Kidney (tissue), 14 donors: Measurements from ENCODE around the gene SYNDIG1. TPM values are rescaled to one million over a fixed set of nuclear protein-coding genes. Genes with fewer than 3 reads are reported as not detected.

Experiments used
- DNase-seq, 5 donors: peaks; one replicate each; pipeline ENCODE4 v3.0.0-alpha.2; 2013 to 2020
- FAIRE-seq: peaks from 2 replicates; lab custom pipeline; 2012; peaks lifted over from hg19 to GRCh38; lab: Jason Lieb, UNC
- H3K27ac ChIP-seq, 2 donors: one replicate each; pipeline ENCODE4 v1.7.0; 2013; ENCODE audit warnings: low read depth in 2 of 2, low read length in 2 of 2, inconsistent platforms in 1 of 2
- H3K27me3 ChIP-seq: one replicate; pipeline ENCODE4 v1.7.1; 2013; ENCODE audit warnings: low read length, inconsistent platforms; ENCODE audit not compliant: control insufficient read depth, insufficient read depth
- H3K36me3 ChIP-seq, 3 donors: one replicate each; pipeline versions ENCODE4 v1.7.0 to v1.7.1; 2013; ENCODE audit warnings: low read length in 3 of 3, control low read depth in 1 of 3, inconsistent platforms in 1 of 3; ENCODE audit not compliant: insufficient read depth in 3 of 3, control insufficient read depth in 2 of 3
- H3K4me1 ChIP-seq, 3 donors: one replicate each; pipeline versions ENCODE4 v1.7.0 to v1.7.1; 2013; ENCODE audit warnings: low read length in 3 of 3, inconsistent platforms in 1 of 3, low read depth in 1 of 3; ENCODE audit not compliant: control insufficient read depth in 2 of 3, insufficient read depth in 2 of 3
- H3K4me3 ChIP-seq, 3 donors: one replicate each; pipeline versions ENCODE4 v1.7.0 to v1.8.1; 2013; ENCODE audit warnings: low read length in 3 of 3, control low read depth in 1 of 3, inconsistent platforms in 1 of 3
- H3K9ac ChIP-seq, 3 donors: one replicate each; pipeline versions ENCODE4 v1.7.0 to v1.7.1; 2013; ENCODE audit warnings: low read length in 3 of 3, control low read depth in 1 of 3, inconsistent platforms in 1 of 3
- H3K9me3 ChIP-seq, 3 donors: one replicate each; pipeline versions ENCODE4 v1.7.0 to v1.7.1; 2013; ENCODE audit warnings: low read length in 3 of 3, control low read depth in 1 of 3, inconsistent platforms in 1 of 3; ENCODE audit not compliant: control insufficient read depth in 2 of 3, insufficient read depth in 1 of 3
- intact Hi-C: fragments of 100-400 bp; cut with DNase I; formaldehyde crosslinking; loops from one replicate; pipeline ENCODE4 v1.11.1; 2022
- polyA plus RNA-seq: library from polyadenylated mRNA; stranded (reverse); fragments of 350-450 nt; fragmentation: Illumina TruSeq; extraction: RNeasy Lipid Tissue Mini Kit (QIAGEN cat#74804); gene quantifications from one replicate; pipeline ENCODE4 v1.2.3, GENCODE V29; 2014; ENCODE audit warnings: low read depth, low replicate concordance; ENCODE audit not compliant: insufficient read depth
- total RNA-seq: library from RNA; stranded (reverse); fragmentation: NEBNext Ultra II Directional; extraction: Animal tissue kit (Norgen Biotek cat#: 25700); gene quantifications from one replicate; pipeline ENCODE4 v1.2.1, GENCODE V29; 2021
- TF ChIP-seq, protein P1 (sequence below): IDR thresholded peaks from 3 replicates; pipeline ENCODE4 v1.5.1; 2012; ENCODE audit warnings: mild to moderate bottlenecking, moderate library complexity, borderline replicate concordance; ENCODE audit not compliant: insufficient read depth; ENCODE audit errors: extremely low read depth
- donor health status: control.
- donor health status: control.
- donor health status: control.
- donor health status: control.
- donor health status: control.
- donor health status: DM: yes; HTN: yes; CAD: no.
- donor health status: Normal renal cell carcinoma (clear cell type).

SYNDIG1 gene
- total and polyA plus RNA-seq, 2 donors from 2014 or later: 5.4 to 8.2 TPM

DNA sequence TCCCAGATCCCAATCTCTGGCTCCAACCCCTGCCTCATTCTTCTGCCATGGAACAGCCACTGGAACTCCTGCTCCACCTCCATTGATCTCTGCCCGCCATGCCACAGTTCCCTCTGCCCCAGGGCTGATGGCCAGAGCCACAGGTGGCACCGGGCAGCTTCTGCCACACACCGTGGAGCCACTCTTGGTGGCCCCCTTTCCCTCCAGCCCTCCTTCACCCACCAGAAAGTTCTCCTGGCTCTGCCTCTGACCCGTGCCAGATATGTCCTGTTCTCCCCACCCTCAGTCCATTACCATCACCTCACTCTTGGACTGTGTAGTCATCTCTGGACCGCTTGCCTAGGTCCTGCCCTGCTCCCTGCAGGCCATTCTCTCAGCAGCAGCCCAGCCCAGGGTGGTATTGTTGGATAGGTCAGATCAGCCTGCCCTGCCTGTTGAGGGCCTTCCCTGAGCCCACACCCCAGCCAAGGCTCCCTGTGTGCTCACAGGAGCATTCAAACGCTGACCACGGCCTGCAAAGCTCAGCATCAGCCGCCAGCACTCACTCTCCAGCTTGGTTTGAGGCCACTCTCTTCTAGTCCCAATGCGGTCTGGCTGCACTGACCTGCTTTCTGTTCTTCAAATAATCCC is 16.8 kb upstream of the SYNDIG1 start:
- H3K9ac ChIP-seq: no peak overlapping the region
- TF ChIP-seq, protein P1, sequence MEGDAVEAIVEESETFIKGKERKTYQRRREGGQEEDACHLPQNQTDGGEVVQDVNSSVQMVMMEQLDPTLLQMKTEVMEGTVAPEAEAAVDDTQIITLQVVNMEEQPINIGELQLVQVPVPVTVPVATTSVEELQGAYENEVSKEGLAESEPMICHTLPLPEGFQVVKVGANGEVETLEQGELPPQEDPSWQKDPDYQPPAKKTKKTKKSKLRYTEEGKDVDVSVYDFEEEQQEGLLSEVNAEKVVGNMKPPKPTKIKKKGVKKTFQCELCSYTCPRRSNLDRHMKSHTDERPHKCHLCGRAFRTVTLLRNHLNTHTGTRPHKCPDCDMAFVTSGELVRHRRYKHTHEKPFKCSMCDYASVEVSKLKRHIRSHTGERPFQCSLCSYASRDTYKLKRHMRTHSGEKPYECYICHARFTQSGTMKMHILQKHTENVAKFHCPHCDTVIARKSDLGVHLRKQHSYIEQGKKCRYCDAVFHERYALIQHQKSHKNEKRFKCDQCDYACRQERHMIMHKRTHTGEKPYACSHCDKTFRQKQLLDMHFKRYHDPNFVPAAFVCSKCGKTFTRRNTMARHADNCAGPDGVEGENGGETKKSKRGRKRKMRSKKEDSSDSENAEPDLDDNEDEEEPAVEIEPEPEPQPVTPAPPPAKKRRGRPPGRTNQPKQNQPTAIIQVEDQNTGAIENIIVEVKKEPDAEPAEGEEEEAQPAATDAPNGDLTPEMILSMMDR: no peak
- no peaks in the 10 kb centered on the region for H3K9me3 ChIP-seq
- no peak overlapping the region for H3K4me3 ChIP-seq
- H3K4me1 ChIP-seq: no peaks in the 10 kb centered on the region
- FAIRE-seq (no peak), DNase-seq (no peak)
- H3K36me3 ChIP-seq: no peaks in the 10 kb centered on the region
- intact Hi-C loops: no loop called here
- no peak overlapping the region for H3K27ac ChIP-seq
- no peaks in the 10 kb centered on the region for H3K27me3 ChIP-seq

DNA sequence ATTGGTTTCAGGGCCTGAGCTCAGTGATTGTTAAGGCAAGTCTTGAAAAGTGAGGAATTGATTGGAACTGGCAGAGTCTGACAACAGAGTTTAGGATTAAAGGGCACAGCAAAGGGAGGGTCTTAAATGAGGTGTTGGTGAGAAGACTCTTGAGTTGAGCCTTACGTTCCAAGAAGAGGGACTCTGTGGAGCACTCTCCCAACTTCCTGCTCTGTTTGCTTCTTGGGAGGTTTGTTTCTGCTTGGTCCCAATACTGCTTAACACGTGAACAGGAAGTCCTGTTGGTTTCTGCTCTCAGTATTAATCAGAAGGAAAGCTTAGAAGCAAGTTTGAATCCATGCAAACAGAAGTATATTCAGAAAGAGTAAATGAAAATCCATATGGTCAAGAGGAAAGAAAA is 15.6 kb upstream of the SYNDIG1 start:
- no peaks in the 10 kb centered on the region for H3K27me3 ChIP-seq
- intact Hi-C loops: no loop called here

DNA sequence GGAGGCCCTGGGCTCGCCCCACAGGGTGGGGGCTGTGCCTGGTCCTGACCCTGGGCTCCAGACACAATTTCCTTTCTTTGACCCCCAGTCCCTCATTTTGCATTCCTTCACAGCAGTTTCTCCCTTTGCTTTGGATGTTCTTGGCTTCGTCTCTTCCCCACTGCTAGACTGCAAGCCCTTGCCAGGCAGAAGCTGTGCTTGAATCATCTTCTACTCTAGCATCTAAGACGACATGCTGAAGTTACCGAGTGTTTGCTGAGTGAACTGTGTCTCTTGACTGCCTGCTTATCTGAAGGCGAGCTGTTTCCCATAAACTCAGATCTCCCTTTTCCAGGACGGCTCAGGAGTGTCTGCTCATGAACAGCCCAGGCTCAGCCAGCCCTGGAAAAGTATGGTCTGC is 14.3 kb upstream of the SYNDIG1 start:
- Histone ChIP-seq H3K9ac (no peak overlapping the region), H3K4me3 (no peak overlapping the region), H3K4me1 (no peaks in the 10 kb centered on the region), H3K27me3 (no peaks in the 10 kb centered on the region), H3K36me3 (no peaks in the 10 kb centered on the region), H3K27ac (no peak overlapping the region), H3K9me3 (no peaks in the 10 kb centered on the region)
- TF ChIP-seq, protein P1: no peak
- DNase-seq (no peak), FAIRE-seq (no peak)
- intact Hi-C loops: no loop called here

More for the DNA sequence above, 15.6 kb upstream of the SYNDIG1 start:
- H3K4me1 ChIP-seq: no peaks in the 10 kb centered on the region
- H3K27ac ChIP-seq: no peak overlapping the region
- H3K36me3 ChIP-seq: no peaks in the 10 kb centered on the region
- no peak overlapping the region for H3K9ac ChIP-seq
- DNase-seq: no peak
- TF ChIP-seq, protein P1: no peak
- no peak for FAIRE-seq
- H3K4me3 ChIP-seq: no peak overlapping the region
- H3K9me3 ChIP-seq: no peaks in the 10 kb centered on the region

DNA sequence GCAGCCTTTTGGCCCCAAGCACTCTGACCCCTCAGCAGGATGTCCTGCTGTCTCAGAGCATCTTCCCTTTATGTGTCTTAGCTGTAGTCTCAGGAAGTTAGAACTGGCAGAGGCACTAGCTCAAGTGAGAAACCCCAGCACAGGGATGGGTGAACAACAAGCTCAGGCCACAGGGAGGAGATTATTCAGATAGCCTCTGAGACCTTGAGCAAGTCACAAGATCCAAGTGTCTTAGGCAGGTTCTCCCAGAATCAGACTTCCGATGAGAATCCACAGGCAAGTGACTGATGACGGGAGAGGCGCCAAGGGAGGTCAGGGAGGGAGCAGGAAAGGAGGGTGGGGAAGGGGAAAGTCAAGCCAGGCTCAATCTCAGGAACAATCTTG is 13.0 kb upstream of the SYNDIG1 start:
- H3K27me3 ChIP-seq: no peaks in the 10 kb centered on the region
- DNase-seq (no peak), FAIRE-seq (no peak)
- intact Hi-C loops: no loop called here
- H3K36me3 ChIP-seq: no peaks in the 10 kb centered on the region
- no peak overlapping the region for H3K9ac ChIP-seq
- H3K9me3 ChIP-seq: no peaks in the 10 kb centered on the region
- H3K4me1 ChIP-seq: no peaks in the 10 kb centered on the region
- TF ChIP-seq, protein P1: no peak
- H3K4me3 ChIP-seq: no peak overlapping the region
- H3K27ac ChIP-seq: no peak overlapping the region
